Amygdala (tissue), 56 donors: Measurements from ENCODE around the gene KIAA1586.
"Not testable (repeated sequence)": the region's sequence is repeated elsewhere in the genome, so short reads cannot be mapped to it uniquely, and the experiment has no call there.

ENCODE experiments used
- DNase-seq, 56 donors: peaks; one replicate each; lab custom pipeline; 2025; lab: John Stamatoyannopoulos, UW

The KIAA1586 gene

GRCh38 chr6:57046332-57047256 lies at the start of gene KIAA1586:
KIAA1586 (plus strand) TSS chr6:57046693; CDS start chr6:57046756, 63 bp downstream.
- peak; percentile 33 to 96 (median 88) for DNase-seq

GRCh38 chr6:56999049-56999448 lies 47.4 kb upstream of the KIAA1586 start:
- no peak for DNase-seq

- DNase-seq: not testable (repeated sequence)
Observed at GRCh38 chr6:56999748-57000147, 46.7 kb upstream of the KIAA1586 start.

DNA sequence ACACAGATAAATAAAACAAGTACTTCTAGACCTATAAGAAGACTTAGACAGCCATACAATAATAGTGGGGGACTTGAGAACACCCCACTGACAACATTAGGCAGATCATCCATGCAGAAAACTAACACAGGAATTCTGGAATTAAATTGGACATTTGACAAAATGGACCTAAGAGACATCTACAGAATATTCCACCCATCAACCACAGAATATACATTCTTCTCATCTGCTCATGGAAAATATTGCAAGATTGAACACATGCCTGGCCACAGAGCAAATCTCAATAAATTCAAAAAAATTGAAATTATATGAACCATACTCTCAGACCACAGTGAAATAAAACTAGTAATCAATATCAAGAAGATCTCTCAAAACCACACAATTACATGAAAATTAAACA lies 44.3 kb upstream of the KIAA1586 start:
- DNase-seq: no peak

GRCh38 chr6:57004292-57004691 lies 42.2 kb upstream of the KIAA1586 start:
- no peak for DNase-seq

- DNase-seq: no peak
Observed at GRCh38 chr6:57006101-57006500, 40.4 kb upstream of the KIAA1586 start.

DNA sequence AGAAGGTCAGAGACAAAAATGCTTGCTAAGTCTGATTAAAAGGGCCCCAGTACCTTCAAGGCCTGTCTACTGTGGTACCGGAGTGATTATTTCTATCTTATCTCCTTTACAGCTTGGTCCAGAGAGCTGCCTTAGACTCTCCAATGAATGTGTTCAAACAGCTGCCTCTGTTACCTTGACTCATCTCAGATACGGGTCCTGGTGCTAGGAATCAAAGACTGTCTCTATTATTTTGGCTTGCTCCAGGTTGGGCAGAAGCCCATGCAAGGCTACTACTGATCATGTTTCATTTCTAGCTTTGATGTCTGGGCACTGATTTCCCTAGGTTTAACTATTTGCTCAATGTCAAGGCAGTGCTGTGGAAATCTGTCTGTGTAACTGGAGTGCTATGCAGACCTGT lies 38.4 kb upstream of the KIAA1586 start:
- not testable (repeated sequence) for DNase-seq

DNA sequence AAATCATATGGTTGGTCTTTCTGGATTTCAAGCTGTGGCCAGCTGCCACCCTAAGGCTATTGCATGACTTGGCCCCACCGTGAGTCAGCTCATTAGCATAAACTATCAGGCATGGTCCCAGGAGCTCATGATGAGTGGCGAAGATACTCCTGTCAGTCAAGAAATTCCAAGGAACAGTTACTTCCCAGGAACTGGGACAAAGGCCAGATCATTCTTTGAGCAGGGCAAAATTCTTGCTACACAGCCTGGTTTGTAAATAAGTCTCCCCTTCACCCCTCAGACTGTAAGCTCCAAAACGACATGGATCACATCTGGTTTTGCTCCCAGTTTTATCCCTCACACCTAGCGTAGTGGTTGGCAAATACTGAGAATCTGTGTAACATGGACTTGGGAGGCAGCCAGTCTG lies 33.0 kb upstream of the KIAA1586 start:
- no peak for DNase-seq

- DNase-seq: no peak
Observed at GRCh38 chr6:57017069-57017468, 29.4 kb upstream of the KIAA1586 start.

DNA sequence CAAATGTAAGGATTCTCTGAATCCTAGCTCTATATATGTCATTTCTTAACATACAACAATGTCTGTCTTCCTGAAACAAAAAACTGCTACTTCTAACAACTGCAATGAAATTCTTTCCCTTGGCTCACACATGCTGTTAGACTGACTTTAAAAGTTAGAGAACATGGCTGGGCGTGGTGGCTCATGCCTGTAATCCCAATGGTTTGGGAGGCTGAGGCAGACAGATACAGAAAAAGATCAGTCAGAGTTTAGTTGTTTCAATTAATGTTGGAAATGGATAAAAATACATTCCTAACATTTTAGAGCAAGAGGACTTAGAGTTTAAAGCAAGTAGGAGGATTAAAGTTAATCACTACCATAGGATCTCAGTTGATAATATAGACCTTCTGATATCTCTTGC lies 28.7 kb upstream of the KIAA1586 start:
- DNase-seq: no peak

DNA sequence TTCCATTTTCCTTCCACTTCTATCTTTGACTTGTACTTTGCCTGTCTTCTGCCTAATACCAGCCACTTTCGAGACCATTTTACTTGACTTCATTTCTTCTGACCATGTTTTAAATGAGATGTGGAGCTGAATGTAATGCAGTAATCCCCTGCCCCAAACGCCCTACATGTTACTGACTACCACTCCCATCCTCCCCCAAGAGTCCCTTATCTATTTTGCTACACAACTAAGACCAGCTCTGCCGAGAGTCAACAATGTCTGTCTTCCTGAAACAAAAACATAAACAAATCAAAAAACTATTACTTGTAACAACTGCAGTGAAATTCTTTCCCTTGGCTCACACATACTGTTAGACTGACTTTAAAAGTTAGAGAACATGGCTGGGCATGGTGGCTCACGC lies 27.1 kb upstream of the KIAA1586 start:
- no peak for DNase-seq

GRCh38 chr6:57021086-57021720 lies 25.3 kb upstream of the KIAA1586 start:
- peak in 2 of 56 donors; percentile 0 to 17 for DNase-seq

DNA sequence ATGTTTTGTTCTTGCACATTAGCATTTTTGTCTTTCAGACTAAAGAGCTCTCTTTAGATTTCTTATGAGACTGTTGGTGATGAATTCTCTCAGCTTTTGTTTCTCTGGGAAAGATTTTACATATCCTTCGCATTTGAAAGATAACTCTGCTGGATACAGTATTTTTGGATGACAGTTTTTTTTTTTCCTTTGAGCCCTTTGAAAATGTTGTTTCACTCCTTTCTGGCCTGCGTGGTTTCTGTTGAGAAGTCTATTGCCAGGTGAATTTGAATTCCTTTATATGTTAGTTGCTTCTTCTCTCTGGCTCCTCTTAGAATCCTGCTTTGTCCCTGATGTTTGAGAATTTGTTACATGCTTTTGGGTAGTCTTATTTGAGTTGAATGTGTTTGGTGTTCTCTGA lies 22.2 kb upstream of the KIAA1586 start:
- no peak for DNase-seq

DNA sequence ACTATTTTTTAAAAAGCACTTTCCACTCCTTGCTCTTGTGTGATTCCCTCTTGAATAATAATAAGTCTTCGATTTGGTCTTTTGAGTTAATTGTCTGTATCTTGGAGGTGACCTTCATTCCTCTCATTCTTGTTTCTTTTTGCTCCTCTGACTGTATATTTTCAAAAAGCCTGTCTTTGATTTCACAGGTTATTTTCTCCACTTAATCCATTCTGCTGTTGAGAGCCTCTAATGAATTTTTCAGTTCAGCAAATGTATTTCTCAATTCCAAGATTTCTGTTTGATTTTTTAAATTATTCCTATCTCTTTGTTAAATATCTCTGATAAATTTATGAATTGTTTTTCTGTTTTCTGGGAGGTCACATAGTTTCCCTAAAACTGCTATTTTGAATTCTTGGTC lies 21.7 kb upstream of the KIAA1586 start:
- DNase-seq: no peak

DNA sequence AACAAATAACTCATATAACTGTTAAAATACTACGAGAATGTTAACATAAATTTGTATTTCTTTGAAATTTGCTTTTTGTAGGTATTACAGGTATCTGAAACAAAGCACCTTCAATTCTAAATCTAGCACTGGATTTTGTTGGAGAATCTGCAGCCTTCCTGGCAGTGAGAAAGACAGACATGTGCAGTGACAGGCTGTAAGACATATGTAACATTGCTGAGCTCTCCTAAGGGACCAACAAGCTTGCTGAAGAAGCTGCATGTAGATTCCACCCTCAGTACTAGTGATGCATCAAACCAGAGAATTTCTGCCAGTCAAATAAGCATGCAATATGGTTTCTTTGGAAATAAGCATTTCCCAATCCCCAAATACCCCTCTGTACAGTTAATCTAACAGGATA lies 20.5 kb upstream of the KIAA1586 start:
- no peak for DNase-seq

DNA sequence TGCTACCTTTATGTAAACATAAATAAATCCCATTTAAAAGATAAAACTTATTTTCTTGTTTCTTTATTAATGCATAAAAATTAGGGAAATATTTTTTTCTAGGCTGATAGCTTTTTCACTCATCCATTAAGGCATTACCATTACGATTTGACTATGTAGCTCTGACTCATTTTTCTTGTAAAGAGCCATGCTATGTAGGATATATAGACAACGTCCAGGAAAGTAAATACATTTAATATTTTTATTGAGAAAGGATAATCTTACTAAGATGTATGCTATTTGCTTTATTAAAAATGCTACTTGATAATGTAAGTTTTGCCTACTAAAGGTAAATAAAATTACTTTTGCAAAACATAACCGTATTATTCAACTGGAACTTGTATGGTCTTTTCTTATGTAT lies 19.2 kb upstream of the KIAA1586 start:
- no peak for DNase-seq

DNA sequence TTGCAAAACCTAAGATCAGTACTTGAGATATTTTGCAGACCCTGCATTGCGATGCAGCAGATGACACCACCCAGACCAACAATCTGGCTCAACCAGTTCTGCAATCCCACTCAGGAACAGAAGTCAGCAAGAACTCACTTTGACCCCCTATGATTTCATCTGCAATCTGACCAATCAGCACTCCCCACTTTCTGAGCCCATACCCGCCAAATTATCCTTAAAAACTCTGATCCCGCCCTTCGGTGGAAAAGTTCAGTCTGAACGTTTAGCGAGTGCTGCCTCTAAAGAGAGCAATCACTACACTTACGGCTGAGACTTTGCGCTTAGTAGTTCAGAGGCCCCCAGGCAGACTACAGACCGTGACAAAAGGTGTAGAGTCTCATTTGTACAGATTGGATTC lies 17.3 kb upstream of the KIAA1586 start:
- no peak for DNase-seq

GRCh38 chr6:57033228-57033627 lies 13.3 kb upstream of the KIAA1586 start:
- DNase-seq: no peak

DNA sequence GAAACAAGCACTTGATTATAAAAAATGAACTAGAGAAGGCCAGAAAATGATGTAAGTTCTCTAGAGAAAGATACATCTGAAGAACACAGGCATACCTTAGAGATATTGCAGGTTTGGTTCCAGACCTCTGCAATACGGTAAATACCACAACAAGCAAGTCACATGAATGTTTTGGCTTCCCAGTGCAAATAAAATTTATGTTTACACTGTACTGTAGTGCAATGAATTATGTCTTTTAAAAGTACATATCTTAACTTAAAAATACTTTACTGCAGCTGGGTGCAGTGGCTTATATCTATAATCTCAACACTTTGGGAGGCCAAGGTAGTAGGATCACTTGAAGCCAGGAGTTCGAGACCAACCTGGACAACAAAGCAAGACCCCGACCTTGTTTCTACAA lies 10.9 kb upstream of the KIAA1586 start:
- DNase-seq: no peak

- DNase-seq: no peak
Observed at GRCh38 chr6:57038906-57039305, 7.6 kb upstream of the KIAA1586 start.

DNA sequence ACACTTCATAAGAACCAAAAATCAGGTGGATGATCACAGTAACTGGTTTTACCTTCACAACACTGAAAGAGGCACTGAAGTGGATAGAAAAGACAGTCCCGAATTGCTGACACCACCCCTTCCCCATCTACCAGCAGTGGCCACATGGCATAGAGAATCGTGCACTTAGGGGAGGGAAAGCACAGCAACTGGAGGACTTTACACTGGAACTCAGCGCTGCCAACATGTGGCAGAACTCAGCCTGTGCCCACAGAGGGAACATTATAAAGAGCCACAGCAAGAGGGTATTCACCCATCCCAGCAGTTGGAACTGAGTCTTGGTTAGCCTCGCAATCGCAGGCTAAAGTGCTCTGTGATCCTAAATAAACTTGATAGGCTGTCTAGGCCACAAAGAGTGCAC lies 6.5 kb upstream of the KIAA1586 start:
- no peak for DNase-seq

GRCh38 chr6:57044061-57044460 lies 2.4 kb upstream of the KIAA1586 start:
- not testable (repeated sequence) for DNase-seq
